Measurements from ENCODE around the gene RAB11FIP4. TPM values are rescaled to one million over a fixed set of nuclear protein-coding genes. Genes with fewer than 3 reads are reported as not detected.
A peak's percentile ranks its signal among the peaks of the same experiment; 100 is the strongest.

Gene RAB11FIP4
- total RNA-seq, 2 experiments from 2014 or later = 16.7 to 18.7 TPM

DNA sequence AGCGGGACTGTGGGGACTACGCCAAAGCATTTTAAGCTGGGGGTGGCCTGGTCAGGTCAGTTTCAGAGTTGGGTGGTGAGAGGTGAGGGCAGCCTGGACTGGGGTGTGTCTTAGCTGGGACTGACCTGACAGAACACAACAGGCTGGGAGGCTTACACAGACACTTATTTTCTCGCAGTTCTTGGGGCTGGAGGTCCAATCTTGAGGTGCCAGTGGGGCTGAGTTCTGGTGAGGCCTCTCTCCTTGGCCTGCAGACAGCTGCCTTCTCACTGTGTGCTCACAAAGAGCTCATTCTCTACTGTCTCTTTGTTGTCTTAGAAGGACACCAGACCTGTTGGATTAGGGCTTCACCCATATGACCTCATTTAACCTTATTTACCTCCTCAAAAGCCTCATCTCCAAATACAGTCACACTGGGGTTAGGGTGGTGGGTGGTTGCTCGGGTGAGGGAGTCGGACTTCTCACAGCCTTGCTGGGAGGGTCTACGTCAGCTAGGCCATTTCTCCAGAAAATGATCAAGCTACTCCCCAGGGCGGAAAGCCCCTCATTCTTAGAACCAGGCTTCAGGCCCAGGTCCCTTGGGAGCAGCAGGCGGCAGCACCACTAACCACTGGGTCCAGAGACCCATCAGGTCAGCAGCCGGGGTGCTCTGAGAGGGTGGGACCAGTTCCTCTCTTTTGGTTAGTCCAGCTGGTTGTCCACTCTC, 149.3 kb downstream of the RAB11FIP4 start:
- no peaks in the 10 kb centered on the region for H3K27me3 Mint-ChIP-seq
- H3K9me3 Mint-ChIP-seq = peaks cover under 1% of the 10 kb centered on the region
- H3K36me3 Mint-ChIP-seq = no peaks in the 10 kb centered on the region
- peaks cover 4% of the 10 kb centered on the region for H3K4me1 Mint-ChIP-seq
- no peak for DNase-seq
- no peak overlapping the region for H3K27ac Mint-ChIP-seq
- no peak overlapping the region for H3K4me3 Mint-ChIP-seq

DNA sequence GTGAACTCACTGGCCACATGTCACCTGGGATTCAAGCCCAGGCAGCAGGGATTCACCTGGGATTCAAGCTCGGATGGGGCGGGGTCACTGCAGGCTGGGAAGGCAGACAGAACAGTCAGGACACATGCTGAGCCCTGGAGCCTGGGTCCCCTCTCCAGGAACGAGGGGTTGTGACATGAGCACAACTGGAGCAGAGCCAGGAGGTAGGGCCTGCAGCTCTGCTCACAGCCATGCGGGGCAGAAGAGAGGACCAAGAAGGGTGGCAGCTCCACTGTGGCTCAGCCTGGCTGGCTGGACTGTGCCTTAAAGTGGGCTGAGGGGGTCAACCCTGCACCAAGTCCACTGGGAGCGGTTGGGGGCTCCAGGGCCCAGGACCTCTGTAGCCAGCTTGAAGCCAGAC, 150.1 kb downstream of the RAB11FIP4 start:
- no peak overlapping the region for H3K27ac Mint-ChIP-seq

GRCh38 chr17:31544186-31544585, 152.7 kb downstream of the RAB11FIP4 start:
- Mint-ChIP-seq H3K9me3 (peaks cover 1% of the 10 kb centered on the region), H3K27me3 (no peaks in the 10 kb centered on the region), H3K27ac (no peak overlapping the region), H3K4me3 (no peak overlapping the region), H3K4me1 (no peaks in the 10 kb centered on the region), H3K36me3 (peaks cover 7% of the 10 kb centered on the region)
- no peak for DNase-seq

More for the DNA sequence above, 150.1 kb downstream of the RAB11FIP4 start:
- peaks cover 1% of the 10 kb centered on the region for H3K9me3 Mint-ChIP-seq
- H3K36me3 Mint-ChIP-seq = no peaks in the 10 kb centered on the region
- H3K4me3 Mint-ChIP-seq = no peak overlapping the region
- no peaks in the 10 kb centered on the region for H3K4me1 Mint-ChIP-seq
- H3K27me3 Mint-ChIP-seq = no peaks in the 10 kb centered on the region
- no peak for DNase-seq

GRCh38 chr17:31546650-31547049, 155.2 kb downstream of the RAB11FIP4 start:
- Mint-ChIP-seq H3K27me3 (no peaks in the 10 kb centered on the region), H3K27ac (no peak overlapping the region), H3K9me3 (peaks cover 1% of the 10 kb centered on the region), H3K4me1 (peaks cover 6% of the 10 kb centered on the region), H3K4me3 (no peak overlapping the region), H3K36me3 (peaks cover 7% of the 10 kb centered on the region)
- DNase-seq = no peak

GRCh38 chr17:31548709-31549108, 157.2 kb downstream of the RAB11FIP4 start:
- no peak for DNase-seq
- Mint-ChIP-seq H3K36me3 (peaks cover 7% of the 10 kb centered on the region), H3K27ac (peak overlapping the region; percentile 90), H3K4me1 (peaks cover 6% of the 10 kb centered on the region), H3K4me3 (peak overlapping the region; percentile 91), H3K9me3 (peaks cover 1% of the 10 kb centered on the region), H3K27me3 (no peaks in the 10 kb centered on the region)

DNA sequence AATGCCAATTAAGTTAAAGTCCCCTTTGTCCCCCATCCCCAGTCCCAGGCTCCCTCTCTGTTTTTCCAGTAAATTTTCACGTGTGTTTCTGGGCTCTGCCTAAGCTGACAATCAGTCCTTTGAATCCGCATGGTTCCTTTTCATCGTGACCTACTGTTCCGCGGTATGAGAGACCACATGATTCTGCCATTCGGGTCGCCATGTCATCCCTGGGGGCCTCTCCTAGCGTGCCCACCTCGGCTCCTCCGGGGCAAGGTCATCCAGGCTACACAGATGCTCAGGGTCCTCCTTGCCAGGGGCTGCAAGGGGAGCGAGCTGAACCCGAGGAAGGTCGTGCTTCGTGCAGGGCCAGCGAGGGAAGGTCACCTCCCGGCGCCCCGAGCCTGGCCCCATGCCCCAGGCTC, 157.6 kb downstream of the RAB11FIP4 start:
- H3K36me3 Mint-ChIP-seq = peaks cover 7% of the 10 kb centered on the region
- no peaks in the 10 kb centered on the region for H3K27me3 Mint-ChIP-seq
- H3K9me3 Mint-ChIP-seq = peaks cover 1% of the 10 kb centered on the region
- DNase-seq = no peak
- H3K4me3 Mint-ChIP-seq = peak overlapping the region; percentile 91
- peak overlapping the region; percentile 90 for H3K27ac Mint-ChIP-seq
- H3K4me1 Mint-ChIP-seq = peaks cover 6% of the 10 kb centered on the region

- Mint-ChIP-seq H3K27me3 (no peaks in the 10 kb centered on the region), H3K4me1 (peaks cover 6% of the 10 kb centered on the region), H3K36me3 (peaks cover 7% of the 10 kb centered on the region), H3K9me3 (peaks cover 1% of the 10 kb centered on the region), H3K27ac (peak overlapping the region; percentile 90), H3K4me3 (peak overlapping the region; percentile 91)
- DNase-seq = peak; percentile 89
These were observed 158.3 kb downstream of the RAB11FIP4 start for GRCh38 chr17:31549525-31550388.

- Mint-ChIP-seq H3K4me1 (peaks cover 6% of the 10 kb centered on the region), H3K36me3 (peaks cover 7% of the 10 kb centered on the region), H3K27ac (peak overlapping the region; percentile 79), H3K27me3 (no peaks in the 10 kb centered on the region), H3K4me3 (peak overlapping the region; percentile 76), H3K9me3 (peaks cover 1% of the 10 kb centered on the region)
- no peak for DNase-seq
These were observed 159.0 kb downstream of the RAB11FIP4 start for GRCh38 chr17:31550389-31551056.

- H3K36me3 Mint-ChIP-seq = peaks cover 7% of the 10 kb centered on the region
- peaks cover 6% of the 10 kb centered on the region for H3K4me1 Mint-ChIP-seq
- no peak for DNase-seq
- H3K4me3 Mint-ChIP-seq = no peak overlapping the region
- no peaks in the 10 kb centered on the region for H3K27me3 Mint-ChIP-seq
- no peaks in the 10 kb centered on the region for H3K9me3 Mint-ChIP-seq
- H3K27ac Mint-ChIP-seq = no peak overlapping the region
These were observed 161.1 kb downstream of the RAB11FIP4 start for GRCh38 chr17:31552568-31552967.

- no peak for DNase-seq
- no peaks in the 10 kb centered on the region for H3K9me3 Mint-ChIP-seq
- no peak overlapping the region for H3K27ac Mint-ChIP-seq
- H3K27me3 Mint-ChIP-seq = no peaks in the 10 kb centered on the region
- H3K4me1 Mint-ChIP-seq = peaks cover 6% of the 10 kb centered on the region
- H3K36me3 Mint-ChIP-seq = peaks cover 2% of the 10 kb centered on the region
- H3K4me3 Mint-ChIP-seq = no peak overlapping the region
These were observed 162.0 kb downstream of the RAB11FIP4 start for GRCh38 chr17:31553506-31553905.

DNA sequence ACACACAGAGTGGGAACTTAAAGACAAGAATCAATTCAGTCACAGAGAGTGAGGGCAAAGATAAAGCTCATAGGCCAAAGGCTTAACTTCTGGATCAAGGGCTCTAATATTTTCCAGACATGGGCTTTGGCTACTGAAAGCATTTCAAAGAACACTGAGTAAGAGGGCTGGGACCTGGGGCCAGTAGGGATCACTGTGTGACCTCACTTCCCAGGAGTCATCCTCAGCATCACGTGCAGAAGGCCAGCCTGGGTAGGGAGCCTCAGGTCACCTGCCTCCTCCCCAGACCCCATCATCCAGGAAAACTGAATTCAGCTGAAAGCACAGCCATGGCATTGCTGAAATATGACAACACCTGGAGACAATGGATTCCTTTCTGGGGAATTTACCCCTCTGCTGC, 163.5 kb downstream of the RAB11FIP4 start:
- no peak overlapping the region for H3K4me3 Mint-ChIP-seq
- H3K27me3 Mint-ChIP-seq = no peaks in the 10 kb centered on the region
- H3K27ac Mint-ChIP-seq = no peak overlapping the region
- no peaks in the 10 kb centered on the region for H3K36me3 Mint-ChIP-seq
- DNase-seq = no peak
- H3K4me1 Mint-ChIP-seq = peaks cover 6% of the 10 kb centered on the region
- no peaks in the 10 kb centered on the region for H3K9me3 Mint-ChIP-seq

DNA sequence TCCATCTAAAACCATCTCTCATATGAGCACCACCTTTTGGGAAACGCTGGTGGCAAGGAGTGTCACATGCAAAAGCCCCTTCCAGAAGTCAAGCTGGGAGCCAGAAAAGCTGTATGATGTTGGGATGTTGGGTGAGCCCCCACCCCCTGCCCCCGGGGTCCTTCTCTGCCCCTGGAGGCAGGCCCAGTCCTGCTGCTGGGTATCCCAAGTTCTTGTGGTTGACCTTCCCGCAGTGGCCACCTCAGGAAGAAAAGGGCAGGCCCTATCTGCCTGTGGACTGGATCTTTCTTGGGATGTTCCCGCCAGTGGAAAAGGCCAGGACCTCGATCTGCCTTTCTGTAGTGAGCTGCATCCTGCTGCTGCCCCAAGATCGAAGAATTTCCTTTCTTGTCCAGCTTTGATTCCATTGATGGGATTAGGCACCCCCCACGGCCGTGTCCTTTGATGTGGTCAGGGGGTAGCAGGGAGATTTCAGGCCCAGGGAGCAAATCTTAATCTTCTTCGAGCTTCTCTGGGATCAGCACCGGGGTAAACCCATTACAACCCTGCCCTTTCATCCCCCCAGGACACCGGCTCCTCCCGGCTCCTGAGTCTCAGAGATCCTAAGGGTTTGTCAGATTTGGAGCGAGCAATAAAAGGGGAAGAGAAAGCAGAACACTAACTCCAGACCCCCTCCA, 165.6 kb downstream of the RAB11FIP4 start:
- H3K9me3 Mint-ChIP-seq = no peaks in the 10 kb centered on the region
- H3K4me1 Mint-ChIP-seq = peaks cover 15% of the 10 kb centered on the region
- H3K27me3 Mint-ChIP-seq = peaks cover 8% of the 10 kb centered on the region
- DNase-seq = no peak
- H3K36me3 Mint-ChIP-seq = peaks cover 5% of the 10 kb centered on the region
- no peak overlapping the region for H3K4me3 Mint-ChIP-seq
- no peak overlapping the region for H3K27ac Mint-ChIP-seq

DNA sequence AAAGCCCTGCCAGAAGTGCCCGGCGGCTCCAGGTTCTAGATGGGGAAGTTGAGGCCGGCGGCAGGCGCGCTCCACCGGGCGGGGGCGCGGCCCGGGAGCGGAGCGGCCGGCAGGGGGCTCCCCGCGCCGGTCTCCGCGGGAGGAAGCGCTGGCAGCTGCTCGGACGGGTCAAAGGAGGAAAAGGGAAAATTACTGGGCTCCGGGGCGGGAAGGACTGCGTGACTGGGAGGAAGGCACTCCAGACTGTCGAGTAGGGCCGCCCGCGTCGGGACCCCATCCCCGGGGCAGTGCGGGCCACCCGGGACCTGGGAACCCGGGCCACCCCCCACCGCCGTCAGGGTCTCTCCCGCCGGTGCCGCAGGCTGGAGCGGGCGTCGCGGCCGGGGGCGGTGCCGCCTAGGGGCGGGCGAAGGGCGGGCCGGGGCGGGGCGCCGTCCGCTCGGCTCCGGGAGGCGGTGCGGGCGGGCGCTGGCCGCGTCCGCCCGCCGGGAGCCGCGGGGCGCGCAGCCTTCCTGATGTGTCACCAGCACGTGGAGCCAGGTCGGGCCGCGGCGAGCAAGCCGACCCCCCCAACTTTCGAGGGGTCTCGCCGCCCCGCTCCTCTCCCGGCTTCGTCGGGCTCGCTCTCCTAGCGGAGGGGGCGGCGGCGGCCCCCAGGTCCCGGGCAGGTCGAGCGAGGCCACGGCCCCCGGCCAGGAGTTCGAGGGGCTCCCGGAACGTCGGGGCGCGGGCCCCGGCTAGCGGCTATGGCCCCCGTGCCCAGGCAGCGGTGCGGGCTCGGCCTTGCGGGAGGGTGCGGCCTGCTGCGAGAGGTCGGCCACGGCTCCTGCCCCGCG, 167.5 kb downstream of the RAB11FIP4 start:
- DNase-seq = peak; percentile 67
- H3K4me1 Mint-ChIP-seq = peaks cover 15% of the 10 kb centered on the region
- peak overlapping the region; percentile 67 for H3K4me3 Mint-ChIP-seq
- no peaks in the 10 kb centered on the region for H3K9me3 Mint-ChIP-seq
- peaks cover 8% of the 10 kb centered on the region for H3K27me3 Mint-ChIP-seq
- peaks cover 5% of the 10 kb centered on the region for H3K36me3 Mint-ChIP-seq
- H3K27ac Mint-ChIP-seq = no peak overlapping the region

All from activated naive CD8-positive, alpha-beta T cell treated with anti-CD3 and anti-CD28 coated beads for 36 hours (primary cell).